HepG2 (cell line): Measurements from ENCODE around the gene GAD2. TPM values are rescaled to one million over a fixed set of nuclear protein-coding genes. Genes with fewer than 3 reads are reported as not detected.

Experiments
- ATAC-seq: fragments of 200-7000 bp; cut with Tn5 transposase; 3 replicates; pipeline ENCODE4 v1.9.1; 2020; ENCODE audit warnings: mild to moderate bottlenecking, moderate library complexity
- BruUV-seq: library from RNA; stranded (reverse); fragments of 400-500 nt; replicated peaks from 2 replicates; lab custom pipeline; 2021; lab: Mats Ljungman, UMichigan
- CTCF ChIA-PET: fragments of 300-600 bp; formaldehyde crosslinking; extraction: SDS; loops from one replicate; lab custom pipeline; 2021; ENCODE audit warnings: low total read pairs, inconsistent platforms, low intra/inter-chr PET ratio; lab: Yijun Ruan, JAX
- POLR2A ChIA-PET: fragments of 350-600 bp; sonication (Branson Sonifier 250); formaldehyde crosslinking; loops from one replicate; lab custom pipeline; 2020; ENCODE audit warnings: antibody characterized with exemption, inconsistent platforms; lab: Yijun Ruan, JAX
- DNase-seq: peaks from one replicate; pipeline ENCODE4 v3.0.0-alpha.2; 2015; ENCODE audit warnings: low spot score
- FAIRE-seq: peaks from 3 replicates; lab custom pipeline; 2011; peaks lifted over from hg19 to GRCh38; lab: Jason Lieb, UNC
- H2AFZ ChIP-seq: one replicate; pipeline ENCODE4 v1.6.1; 2011; ENCODE audit warnings: low read length, inconsistent platforms
- H3K27ac ChIP-seq: fragments of 300-600 bp; 3 replicates; pipeline ENCODE4 v1.8.0; 2011; ENCODE audit warnings: mixed run types, mild to moderate bottlenecking, mixed read lengths, low read length, inconsistent platforms; ENCODE audit not compliant: insufficient read depth; ENCODE audit errors: extremely low read length
- H3K27me3 ChIP-seq, 2 experiments: fragments of 200-600 bp in 1 of 2; 2 replicates in 1 of 2; 3 replicates in 1 of 2; pipeline versions ENCODE4 v1.6.0 to v1.8.0; 2011; ENCODE audit warnings: low read length in 2 of 2, mild to moderate bottlenecking in 2 of 2, moderate library complexity in 2 of 2, inconsistent platforms in 1 of 2; ENCODE audit not compliant: insufficient read depth in 2 of 2, control insufficient read depth in 1 of 2
- H3K36me3 ChIP-seq, 2 experiments: fragments of 200-600 bp in 1 of 2; replicated peaks in 1 of 2; 2 replicates in 1 of 2; 3 replicates in 1 of 2; pipeline versions ENCODE4 v1.5.1 to v1.8.0; 2011; ENCODE audit warnings: low read length in 2 of 2, inconsistent platforms in 1 of 2; ENCODE audit not compliant: insufficient read depth in 2 of 2, control insufficient read depth in 1 of 2
- H3K4me1 ChIP-seq: 2 replicates; pipeline ENCODE4 v1.5.1; 2012; ENCODE audit warnings: low read length, inconsistent platforms; ENCODE audit not compliant: insufficient read depth
- H3K4me2 ChIP-seq: 2 replicates; pipeline ENCODE4 v1.6.0; 2011; ENCODE audit warnings: low read depth, low read length, inconsistent platforms
- H3K4me3 ChIP-seq, 3 experiments: fragments of 200-600 bp in 1 of 3; sonication (generic), shearing (Covaris generic) in 1 of 3; replicated peaks in 1 of 3; 2 replicates each; pipeline ENCODE4 v1.5.1; 2011 to 2016; ENCODE audit warnings: low read length in 3 of 3, inconsistent platforms in 2 of 3, low read depth in 2 of 3, mild to moderate bottlenecking in 2 of 3, control low read depth in 1 of 3, mixed read lengths in 1 of 3; ENCODE audit not compliant: insufficient read depth in 1 of 3
- H3K79me2 ChIP-seq: one replicate; pipeline ENCODE4 v1.6.1; 2011; ENCODE audit warnings: low read length, inconsistent platforms; ENCODE audit not compliant: insufficient read depth
- H3K9ac ChIP-seq: 2 replicates; pipeline ENCODE4 v1.6.0; 2011; ENCODE audit warnings: mild to moderate bottlenecking, low read depth, low read length, inconsistent platforms; ENCODE audit not compliant: insufficient read depth
- H3K9me3 ChIP-seq: 2 replicates; pipeline ENCODE4 v1.5.1; 2012; ENCODE audit warnings: mild to moderate bottlenecking, low read length
- H4K20me1 ChIP-seq: 2 replicates; pipeline ENCODE4 v1.6.0; 2011; ENCODE audit warnings: inconsistent platforms, mild to moderate bottlenecking, low read length, moderate library complexity; ENCODE audit not compliant: insufficient read depth
- AHR ChIP-seq: IDR thresholded peaks from 2 replicates; pipeline ENCODE4 v1.6.1; 2018; ENCODE audit warnings: missing genetic modification reagents, missing compliant biosample characterization
- ASH2L ChIP-seq: fragments of 300-600, 200-600 bp; sonication (generic); IDR thresholded peaks from 2 replicates; pipeline ENCODE4 v1.7.0; 2017; ENCODE audit warnings: low read depth, mild to moderate bottlenecking, moderate library complexity, mixed read lengths, low read length; ENCODE audit not compliant: insufficient read length
- CC2D1A ChIP-seq: sonication (generic); formaldehyde crosslinking; IDR thresholded peaks from 2 replicates; pipeline ENCODE4 v1.8.1; 2023; ENCODE audit warnings: mild to moderate bottlenecking, missing genetic modification reagents
- DNMT1 ChIP-seq: sonication (generic); formaldehyde crosslinking; IDR thresholded peaks from 2 replicates; pipeline ENCODE4 v1.5.1; 2020; ENCODE audit warnings: mild to moderate bottlenecking, missing genetic modification reagents
- HNRNPL ChIP-seq: fragments of 200-400 bp; formaldehyde crosslinking; IDR thresholded peaks from 2 replicates; pipeline ENCODE4 v1.6.1; 2017; ENCODE audit warnings: mild to moderate bottlenecking, low read depth, low read length
- NPAS2 ChIP-seq: sonication (generic); formaldehyde crosslinking; IDR thresholded peaks from 2 replicates; pipeline ENCODE4 v1.8.0; 2022; ENCODE audit warnings: mild to moderate bottlenecking, missing genetic modification reagents, borderline replicate concordance
- PHB2 ChIP-seq: fragments of 450-650 bp; IDR thresholded peaks from 2 replicates; pipeline ENCODE4 v1.6.1; 2018; ENCODE audit not compliant: partially characterized antibody
- SALL2 ChIP-seq: sonication (generic); formaldehyde crosslinking; IDR thresholded peaks from 2 replicates; pipeline ENCODE4 v1.8.1; 2023; ENCODE audit warnings: mild to moderate bottlenecking, missing genetic modification reagents, inconsistent platforms
- SIX1 ChIP-seq: sonication (generic); formaldehyde crosslinking; IDR thresholded peaks from 2 replicates; pipeline ENCODE4 v1.4.0; 2020; ENCODE audit warnings: missing genetic modification reagents, borderline replicate concordance
- SMAD9 ChIP-seq: sonication (generic); formaldehyde crosslinking; IDR thresholded peaks from 2 replicates; pipeline ENCODE4 v1.5.1; 2020; ENCODE audit warnings: mild to moderate bottlenecking, missing genetic modification reagents
- TBX2 ChIP-seq: sonication (generic); formaldehyde crosslinking; IDR thresholded peaks from 2 replicates; pipeline ENCODE4 v1.5.0; 2020; ENCODE audit warnings: missing genetic modification reagents, mild to moderate bottlenecking, borderline replicate concordance
- TBX3 ChIP-seq: fragments of 450-650 bp; IDR thresholded peaks from 2 replicates; pipeline ENCODE4 v1.6.1; 2017; ENCODE audit warnings: antibody characterized with exemption, mild to moderate bottlenecking, inconsistent platforms, borderline replicate concordance
- ZNF124 ChIP-seq: sonication (generic); formaldehyde crosslinking; IDR thresholded peaks from 2 replicates; pipeline ENCODE4 v1.4.0; 2020; ENCODE audit warnings: missing genetic modification reagents
- ZNF274 ChIP-seq: sonication (generic); formaldehyde crosslinking; IDR thresholded peaks from 2 replicates; pipeline ENCODE4 v1.5.1; 2020; ENCODE audit warnings: mild to moderate bottlenecking, missing genetic modification reagents
- ZNF333 ChIP-seq: sonication (generic); formaldehyde crosslinking; IDR thresholded peaks from 2 replicates; pipeline ENCODE4 v1.4.0; 2020; ENCODE audit warnings: mild to moderate bottlenecking, missing genetic modification reagents, borderline replicate concordance
- ZNF44 ChIP-seq: sonication (generic); formaldehyde crosslinking; IDR thresholded peaks from 2 replicates; pipeline ENCODE4 v1.5.1; 2020; ENCODE audit warnings: mild to moderate bottlenecking, missing genetic modification reagents
- ZNF850 ChIP-seq: sonication (generic); formaldehyde crosslinking; conservative IDR thresholded peaks from 2 replicates; pipeline ENCODE4 v1.9.0; 2021; ENCODE audit warnings: mild to moderate bottlenecking, missing genetic modification reagents
- WGBS: methylation state at CpG from one replicate; pipeline ENCODE4 v1.1.6; 2017; ENCODE audit warnings: low lambda C conversion rate; 5-methylcytosine and 5-hydroxymethylcytosine counted together
- in situ Hi-C: cut with HindIII; loops from 2 replicates; pipeline ENCODE4 v1.10.0; 2017; ENCODE audit warnings: low pct_unique_long_range_greater_than_20kb; ENCODE audit not compliant: extremely low pct_ligation_motif_present
- intact Hi-C: fragments of 100-400 bp; cut with micrococcal nuclease; formaldehyde crosslinking; loops from one replicate; pipeline ENCODE4 v1.10.0; 2022; ENCODE audit not compliant: unreplicated experiment
- polyA plus RNA-seq, 8 experiments: library from polyadenylated mRNA; depleted of rRNA in 3 of 8; stranded (reverse) in 7 of 8; unstranded in 1 of 8; fragments of >200 nt; fragmentation: Illumina TruSeq in 4 of 8; extraction: Trizol in 4 of 8; gene quantifications; 2 replicates each; pipeline versions ENCODE4 v1.2.1 to v1.2.3, GENCODE V29; 2011 to 2016; ENCODE audit warnings: low read depth in 4 of 8, missing spikeins in 1 of 8, mixed read lengths in 1 of 8; ENCODE audit not compliant: insufficient read depth in 1 of 8
- total RNA-seq, 5 experiments: library from RNA; depleted of rRNA; stranded (reverse); fragments of >200 nt; fragmentation: Illumina TruSeq; extraction: Trizol; gene quantifications; 2 replicates each; pipeline ENCODE4 v1.2.3, GENCODE V29; 2016; ENCODE audit warnings: low read depth in 1 of 5
- TF ChIP-seq, protein P1 (sequence below): sonication (generic); formaldehyde crosslinking; IDR thresholded peaks from 2 replicates; pipeline ENCODE4 v1.4.0; 2020; ENCODE audit warnings: missing genetic modification reagents
- TF ChIP-seq, protein P2 (sequence below): IDR thresholded peaks from 2 replicates; pipeline ENCODE4 v1.6.1; 2018; ENCODE audit warnings: missing genetic modification reagents, mild to moderate bottlenecking, missing compliant biosample characterization

The GAD2 gene
- total and polyA plus RNA-seq, 2 of the 13 experiments (the other 11 are each of a cell fraction or from before 2014, with no cell fraction given): not detected

- WGBS: 39% methylated on average over 5 of the region's 9 CpGs
- Histone ChIP-seq H4K20me1 (no peaks in the 10 kb centered on the region), H3K4me2 (no peak overlapping the region), H3K36me3 (no peaks in the 10 kb centered on the region), H3K4me1 (no peaks in the 10 kb centered on the region)
- no peak for DNase-seq
- POLR2A ChIA-PET: no interaction called here
- CTCF ChIA-PET: no interaction called here
- TF ChIP-seq CC2D1A (CRISPR knock-in tag) (no peak), DNMT1 (CRISPR knock-in tag) (no peak), TBX3 (no peak), HNRNPL (no peak), SMAD9 (no peak), SIX1 (CRISPR knock-in tag) (no peak), SALL2 (no peak), ZNF333 (no peak), TBX2 (CRISPR knock-in tag) (no peak), ASH2L (no peak)
- TF ChIP-seq, all 625 proteins: peak for 0
- Histone ChIP-seq H2AFZ (no peak overlapping the region), H3K27ac (no peak overlapping the region), H3K9ac (no peak overlapping the region), H3K79me2 (no peaks in the 10 kb centered on the region), H3K9me3 (no peaks in the 10 kb centered on the region), H3K27me3 (peaks cover 0 to 21% of the 10 kb centered on the region in 2 experiments; a peak in 4 of 5 replicates), H3K4me3 (no peak overlapping the region)
- no peak for FAIRE-seq
- in situ Hi-C loops: no loop called here
- intact Hi-C loops: no loop called here
- ATAC-seq: no peak
- BruUV-seq: no TSS peak
Observed at GRCh38 chr10:26221541-26221940, 5.0 kb downstream of the GAD2 start.

- in situ Hi-C loops: no loop called here
- TF ChIP-seq AHR (CRISPR knock-in tag) (no peak), PHB2 (no peak), ZNF274 (CRISPR knock-in tag) (no peak), NPAS2 (no peak), ZNF124 (no peak), ZNF850 (CRISPR knock-in tag) (no peak), ZNF44 (no peak)
- TF ChIP-seq, protein P1, sequence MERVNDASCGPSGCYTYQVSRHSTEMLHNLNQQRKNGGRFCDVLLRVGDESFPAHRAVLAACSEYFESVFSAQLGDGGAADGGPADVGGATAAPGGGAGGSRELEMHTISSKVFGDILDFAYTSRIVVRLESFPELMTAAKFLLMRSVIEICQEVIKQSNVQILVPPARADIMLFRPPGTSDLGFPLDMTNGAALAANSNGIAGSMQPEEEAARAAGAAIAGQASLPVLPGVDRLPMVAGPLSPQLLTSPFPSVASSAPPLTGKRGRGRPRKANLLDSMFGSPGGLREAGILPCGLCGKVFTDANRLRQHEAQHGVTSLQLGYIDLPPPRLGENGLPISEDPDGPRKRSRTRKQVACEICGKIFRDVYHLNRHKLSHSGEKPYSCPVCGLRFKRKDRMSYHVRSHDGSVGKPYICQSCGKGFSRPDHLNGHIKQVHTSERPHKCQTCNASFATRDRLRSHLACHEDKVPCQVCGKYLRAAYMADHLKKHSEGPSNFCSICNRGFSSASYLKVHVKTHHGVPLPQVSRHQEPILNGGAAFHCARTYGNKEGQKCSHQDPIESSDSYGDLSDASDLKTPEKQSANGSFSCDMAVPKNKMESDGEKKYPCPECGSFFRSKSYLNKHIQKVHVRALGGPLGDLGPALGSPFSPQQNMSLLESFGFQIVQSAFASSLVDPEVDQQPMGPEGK (CRISPR knock-in tag): no peak
- TF ChIP-seq, protein P2, sequence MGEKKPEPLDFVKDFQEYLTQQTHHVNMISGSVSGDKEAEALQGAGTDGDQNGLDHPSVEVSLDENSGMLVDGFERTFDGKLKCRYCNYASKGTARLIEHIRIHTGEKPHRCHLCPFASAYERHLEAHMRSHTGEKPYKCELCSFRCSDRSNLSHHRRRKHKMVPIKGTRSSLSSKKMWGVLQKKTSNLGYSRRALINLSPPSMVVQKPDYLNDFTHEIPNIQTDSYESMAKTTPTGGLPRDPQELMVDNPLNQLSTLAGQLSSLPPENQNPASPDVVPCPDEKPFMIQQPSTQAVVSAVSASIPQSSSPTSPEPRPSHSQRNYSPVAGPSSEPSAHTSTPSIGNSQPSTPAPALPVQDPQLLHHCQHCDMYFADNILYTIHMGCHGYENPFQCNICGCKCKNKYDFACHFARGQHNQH (CRISPR knock-in tag): no peak
Observed at GRCh38 chr10:26222563-26222962, 6.0 kb downstream of the GAD2 start.

More at GRCh38 chr10:26222563-26222962, 6.0 kb downstream of the GAD2 start:
- Histone ChIP-seq H3K4me1 (no peaks in the 10 kb centered on the region), H3K4me2 (no peak overlapping the region), H3K27me3 (peaks cover 0 to 12% of the 10 kb centered on the region in 2 experiments; a peak in 4 of 5 replicates), H3K27ac (no peak overlapping the region), H4K20me1 (no peaks in the 10 kb centered on the region), H3K9me3 (no peaks in the 10 kb centered on the region), H3K36me3 (no peaks in the 10 kb centered on the region), H2AFZ (no peak overlapping the region), H3K79me2 (no peaks in the 10 kb centered on the region), H3K4me3 (no peak overlapping the region), H3K9ac (no peak overlapping the region)
- intact Hi-C loops: no loop called here
- DNase-seq (no peak), ATAC-seq (no peak), FAIRE-seq (no peak)
- ChIA-PET POLR2A (no interaction called here), CTCF (no interaction called here)
- BruUV-seq: no TSS peak
- 0% methylated on average over 2 of the region's 3 CpGs for WGBS
